ENCODE data around the gene FBXL20.

Gene FBXL20

GRCh38 chr17:39224778-39225307 lies 176.6 kb downstream of the FBXL20 start:
- DNase-seq (ENCODE audit: low spot score), result no peak

- no peak for DNase-seq (ENCODE audit: low spot score)
These were observed 177.3 kb downstream of the FBXL20 start for GRCh38 chr17:39223907-39224777.

DNA sequence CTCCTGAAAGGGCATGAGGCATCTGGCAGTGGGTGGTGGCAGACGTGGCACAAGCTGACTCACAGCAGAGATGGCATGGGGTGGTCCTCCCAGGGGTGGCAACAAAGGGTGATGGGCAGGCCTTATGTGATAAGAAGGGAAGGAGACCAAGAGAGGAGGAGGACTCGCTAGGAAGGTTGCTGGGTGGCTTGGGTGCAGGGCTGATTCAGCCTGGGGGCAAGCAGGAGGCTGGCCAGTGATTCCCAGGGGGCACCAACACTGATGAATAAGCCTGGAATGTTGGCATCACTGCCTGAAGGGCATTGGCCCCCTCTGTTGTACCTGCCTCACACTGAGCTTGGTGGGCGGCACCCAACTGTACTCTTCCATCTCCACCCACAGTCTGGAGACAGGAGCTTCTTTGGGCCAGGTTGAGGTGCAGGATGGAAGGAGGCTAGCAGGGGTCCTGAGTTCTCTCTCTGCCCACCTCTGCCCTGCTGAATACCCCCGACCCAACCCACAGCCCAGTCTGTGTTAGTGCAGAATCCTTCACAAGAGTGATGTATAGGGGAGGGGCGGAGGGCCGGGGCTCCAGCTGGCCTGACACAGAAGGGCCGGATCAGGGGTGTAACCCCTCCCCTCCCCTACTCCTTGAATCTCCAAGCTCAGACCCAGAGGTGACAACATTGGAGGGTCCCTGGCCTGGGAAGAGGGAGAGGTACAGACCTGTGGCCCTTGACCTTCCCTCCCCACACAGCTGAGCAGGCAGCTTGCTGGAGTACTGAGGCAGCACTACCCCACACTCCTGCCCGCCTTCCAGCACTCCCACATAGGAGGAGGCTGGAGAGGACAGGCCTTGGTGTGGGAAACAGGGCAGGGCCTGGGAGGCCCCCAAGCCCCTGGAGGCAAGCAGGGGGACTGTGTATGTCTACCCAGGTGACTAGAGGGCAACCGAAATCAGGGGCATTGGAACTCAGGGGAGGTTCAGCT lies 178.3 kb downstream of the FBXL20 start:
- no peak for DNase-seq (ENCODE audit: low spot score)

DNA sequence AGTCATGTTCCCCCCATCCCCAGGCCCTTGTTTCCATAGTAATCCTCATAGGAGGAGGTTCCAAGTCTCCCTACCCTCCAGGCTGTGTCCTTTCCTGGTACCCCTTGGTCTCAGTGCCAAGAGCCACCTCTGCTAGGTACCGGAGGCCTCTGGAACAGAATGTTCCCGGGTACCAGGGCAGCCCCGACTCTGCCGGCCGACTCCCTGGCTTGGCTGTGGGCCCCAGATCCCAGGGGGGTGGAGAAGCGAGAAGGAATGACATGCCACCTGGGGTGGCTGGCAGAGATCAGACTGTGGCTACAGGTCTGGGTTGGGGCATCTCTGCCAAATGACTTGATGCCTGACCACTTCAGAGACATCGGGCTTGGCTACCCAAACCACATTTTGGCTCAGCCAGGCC lies 179.3 kb downstream of the FBXL20 start:
- no peak for DNase-seq (ENCODE audit: low spot score)

DNA sequence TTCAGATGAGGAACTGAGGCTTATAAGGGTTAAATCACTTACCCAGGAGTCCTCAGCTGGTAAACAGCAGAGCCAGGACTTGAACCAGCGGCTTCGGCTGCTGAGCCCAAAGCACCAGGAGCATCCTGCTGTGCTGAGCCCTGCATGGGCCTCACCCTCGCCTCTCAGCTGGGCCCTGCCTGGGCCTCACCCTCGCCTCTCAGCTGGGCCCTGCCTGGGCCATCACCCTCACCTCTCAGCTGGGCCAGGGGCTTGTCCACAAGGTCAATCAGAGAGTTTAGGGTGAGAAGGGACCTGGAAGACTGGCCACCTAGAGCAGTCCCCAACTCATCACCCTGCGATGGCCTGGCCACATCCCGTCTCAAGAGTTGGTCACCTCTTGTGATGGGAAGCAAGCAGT lies 179.9 kb downstream of the FBXL20 start:
- DNase-seq (ENCODE audit: low spot score), result no peak

- no peak for DNase-seq (ENCODE audit: low spot score)
These were observed 181.7 kb downstream of the FBXL20 start for GRCh38 chr17:39219647-39220154.

DNA sequence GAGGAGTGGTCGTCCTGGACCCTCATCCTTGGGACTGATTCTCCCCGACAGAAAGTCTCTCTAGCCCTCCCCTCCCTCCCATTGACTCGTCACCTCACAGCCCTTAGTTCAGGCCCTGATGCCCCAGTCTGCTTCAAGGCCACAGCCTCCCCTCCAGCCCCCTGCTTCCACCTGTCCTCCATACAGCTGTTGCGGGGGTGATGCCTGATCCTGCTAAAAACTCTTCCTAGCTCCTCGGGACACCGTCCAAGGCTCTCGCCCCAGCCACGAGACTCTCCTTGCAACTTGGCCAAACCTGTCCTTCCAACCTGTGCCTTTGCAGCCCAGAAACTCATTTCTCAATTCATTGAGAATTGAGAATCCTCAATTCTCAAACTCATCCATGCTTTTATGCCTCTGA lies 182.5 kb downstream of the FBXL20 start:
- DNase-seq (ENCODE audit: low spot score), result no peak

GRCh38 chr17:39217734-39218369 lies 183.6 kb downstream of the FBXL20 start:
- no peak for DNase-seq (ENCODE audit: low spot score)

DNA sequence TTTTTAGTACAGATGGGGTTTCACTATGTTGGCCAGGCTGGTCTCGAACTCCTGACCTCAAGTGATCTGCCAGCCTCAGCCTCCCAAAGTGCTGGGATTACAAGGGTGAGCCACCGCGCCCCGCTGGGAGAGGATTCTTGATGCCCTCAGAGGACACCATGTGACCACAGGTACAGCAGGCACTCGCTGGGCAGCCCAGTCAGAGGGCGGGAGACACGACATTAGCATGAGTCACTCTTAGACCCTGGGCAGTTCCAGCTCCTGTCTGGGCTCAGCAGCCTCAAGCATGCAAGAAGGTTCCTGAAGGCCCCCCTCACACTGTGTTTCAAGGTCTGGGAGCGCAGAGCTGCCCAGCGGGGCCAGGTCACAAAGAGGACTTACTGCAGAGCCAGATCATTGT lies 187.6 kb downstream of the FBXL20 start:
- no peak for DNase-seq (ENCODE audit: low spot score)

GRCh38 chr17:39212841-39213480 lies 188.5 kb downstream of the FBXL20 start:
- DNase-seq (ENCODE audit: low spot score), result no peak

- DNase-seq (ENCODE audit: low spot score), result no peak
These were observed 189.1 kb downstream of the FBXL20 start for GRCh38 chr17:39212195-39212810.

DNA sequence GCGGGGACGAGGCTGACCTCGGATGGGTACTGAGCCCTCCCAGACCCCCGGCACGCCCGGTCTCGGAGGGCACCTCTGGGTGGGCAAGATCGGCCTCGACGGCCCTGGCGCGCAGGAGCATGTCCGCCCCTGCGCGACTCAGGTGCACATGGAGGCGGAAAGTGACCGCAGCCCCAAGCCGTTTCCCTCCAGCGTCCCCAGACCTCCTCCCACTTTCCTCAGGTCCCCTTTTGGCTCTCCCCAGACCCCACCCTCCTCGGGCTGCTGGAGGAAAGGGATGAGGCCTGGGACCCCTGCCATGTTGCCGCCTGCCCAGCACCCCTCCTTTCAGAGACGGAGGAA lies 191.4 kb downstream of the FBXL20 start:
- no peak for DNase-seq (ENCODE audit: low spot score)

- peak; percentile 64 for DNase-seq (ENCODE audit: low spot score)
These were observed 191.9 kb downstream of the FBXL20 start for GRCh38 chr17:39209317-39210092.

DNA sequence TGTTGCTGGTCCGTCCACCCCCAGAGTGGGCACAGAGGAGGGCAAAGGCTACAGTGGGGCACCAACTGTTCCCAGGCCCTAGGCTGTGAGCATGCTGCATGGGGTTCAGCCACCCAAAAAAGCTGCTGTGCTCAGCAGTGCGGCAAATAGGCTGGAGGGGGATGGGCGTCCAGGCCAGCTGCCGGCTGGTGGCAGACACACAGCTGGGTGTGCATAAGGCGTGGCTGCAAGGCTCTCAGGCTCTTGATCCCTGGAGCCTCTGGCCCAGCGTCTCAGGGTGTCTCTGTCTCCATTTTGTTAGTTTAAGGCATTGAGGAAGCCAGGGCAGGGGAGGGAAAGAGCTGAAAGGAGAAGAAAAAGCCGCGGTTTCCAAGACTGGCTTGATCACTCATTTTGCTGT lies 192.5 kb downstream of the FBXL20 start:
- no peak for DNase-seq (ENCODE audit: low spot score)

- DNase-seq (ENCODE audit: low spot score), result no peak
These were observed 193.3 kb downstream of the FBXL20 start for GRCh38 chr17:39208136-39208535.

DNA sequence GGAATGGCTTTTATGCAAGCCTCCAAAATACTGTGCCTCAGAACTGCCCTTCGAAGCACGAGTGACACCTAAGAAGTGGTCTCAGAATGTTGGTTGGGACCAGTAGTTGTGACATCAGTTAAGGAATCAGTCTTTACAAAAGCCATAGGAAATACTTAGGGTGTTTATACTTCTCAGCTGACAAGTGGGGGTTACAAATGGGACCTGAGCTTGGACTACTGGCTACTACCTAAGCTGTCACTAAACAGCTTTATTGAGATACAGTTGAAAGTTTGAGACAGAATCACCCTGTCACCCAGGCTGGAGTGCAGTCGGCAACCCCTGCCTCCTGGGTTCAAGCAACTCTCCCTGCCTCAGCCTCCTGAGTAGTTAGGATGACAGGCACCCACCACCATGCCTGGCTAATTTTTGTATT lies 196.3 kb downstream of the FBXL20 start:
- DNase-seq (ENCODE audit: low spot score), result no peak

DNA sequence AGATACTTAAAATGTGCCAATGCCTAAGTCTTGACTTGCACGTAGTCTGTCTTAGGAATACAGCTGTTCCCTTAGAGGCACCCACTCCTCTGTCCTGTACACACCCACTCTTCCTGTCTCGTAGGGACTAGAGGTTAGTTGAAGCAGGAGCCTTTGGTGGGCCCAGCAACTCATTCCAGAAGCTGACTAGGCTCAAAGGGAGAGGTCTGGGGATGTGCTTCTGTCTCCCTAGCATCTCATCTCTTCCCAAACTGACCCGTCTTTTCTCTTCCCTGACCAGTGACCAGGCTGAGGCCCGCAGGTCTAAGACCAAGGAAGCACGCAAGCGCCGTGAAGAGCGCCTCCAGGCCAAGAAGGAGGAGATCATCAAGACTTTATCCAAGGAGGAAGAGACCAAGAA lies 197.2 kb downstream of the FBXL20 start:
- DNase-seq (ENCODE audit: low spot score), result no peak
